Measurements from ENCODE around the gene ZNF593.

Gene ZNF593

GRCh38 chr1:26132128-26132833 lies 37.4 kb upstream of the ZNF593 start:
- Mint-ChIP-seq H3K4me3 (no peak overlapping the region), H3K27me3 (peaks cover 37 to 42% of the 10 kb centered on the region in 2 donors), H3K4me1 (ENCODE audit: low read depth in 2 of 2) (peaks cover 6 to 11% of the 10 kb centered on the region in 2 donors), H3K27ac (no peak overlapping the region), H3K36me3 (ENCODE audit: insufficient read depth) (no peaks in the 10 kb centered on the region), H3K9me3 (no peaks in the 10 kb centered on the region)
- no peak for ATAC-seq (replicated peaks)
- no peak for DNase-seq

- H3K4me3 Mint-ChIP-seq = no peak overlapping the region
- H3K36me3 Mint-ChIP-seq (ENCODE audit: insufficient read depth) = no peaks in the 10 kb centered on the region
- peaks cover 32 to 38% of the 10 kb centered on the region in 2 donors for H3K27me3 Mint-ChIP-seq
- H3K27ac Mint-ChIP-seq = no peak overlapping the region
- no peaks in the 10 kb centered on the region for H3K9me3 Mint-ChIP-seq
- DNase-seq = no peak
- H3K4me1 Mint-ChIP-seq (ENCODE audit: low read depth in 2 of 2) = peaks cover 2 to 6% of the 10 kb centered on the region in 2 donors
- ATAC-seq (replicated peaks) = no peak
Measured at GRCh38 chr1:26132834-26133167, 36.9 kb upstream of the ZNF593 start.

GRCh38 chr1:26134466-26134865 lies 35.2 kb upstream of the ZNF593 start:
- DNase-seq (no peak), ATAC-seq (replicated peaks) (no peak)
- peaks cover 0 to 3% of the 10 kb centered on the region in 2 donors for H3K4me1 Mint-ChIP-seq (ENCODE audit: low read depth in 2 of 2)
- H3K36me3 Mint-ChIP-seq (ENCODE audit: insufficient read depth) = no peaks in the 10 kb centered on the region
- peaks cover 18 to 22% of the 10 kb centered on the region in 2 donors for H3K27me3 Mint-ChIP-seq
- H3K9me3 Mint-ChIP-seq = no peaks in the 10 kb centered on the region
- no peak overlapping the region for H3K27ac Mint-ChIP-seq
- H3K4me3 Mint-ChIP-seq = no peak overlapping the region

GRCh38 chr1:26138974-26139558 lies 30.6 kb upstream of the ZNF593 start:
- H3K4me3 Mint-ChIP-seq = no peak overlapping the region
- ATAC-seq (replicated peaks) (no peak), DNase-seq (no peak)
- peaks cover 0 to 10% of the 10 kb centered on the region in 2 donors for H3K27me3 Mint-ChIP-seq
- H3K27ac Mint-ChIP-seq = no peak overlapping the region
- H3K9me3 Mint-ChIP-seq = no peaks in the 10 kb centered on the region
- H3K4me1 Mint-ChIP-seq (ENCODE audit: low read depth in 2 of 2) = peaks cover 0 to 3% of the 10 kb centered on the region in 2 donors
- no peaks in the 10 kb centered on the region for H3K36me3 Mint-ChIP-seq (ENCODE audit: insufficient read depth)

- ATAC-seq (replicated peaks) = no peak
- no peak overlapping the region for H3K4me3 Mint-ChIP-seq
- H3K27me3 Mint-ChIP-seq = peaks cover 8 to 27% of the 10 kb centered on the region in 2 donors
- no peak overlapping the region for H3K27ac Mint-ChIP-seq
- no peak for DNase-seq
- H3K36me3 Mint-ChIP-seq (ENCODE audit: insufficient read depth) = no peaks in the 10 kb centered on the region
- H3K4me1 Mint-ChIP-seq (ENCODE audit: low read depth in 2 of 2) = peaks cover 5% of the 10 kb centered on the region in 2 donors
- no peaks in the 10 kb centered on the region for H3K9me3 Mint-ChIP-seq
Measured at GRCh38 chr1:26142159-26142558, 27.5 kb upstream of the ZNF593 start.

GRCh38 chr1:26145041-26145959 lies 24.4 kb upstream of the ZNF593 start:
- peak; percentile 89 for ATAC-seq (replicated peaks)
- Mint-ChIP-seq H3K27ac (no peak overlapping the region), H3K36me3 (ENCODE audit: insufficient read depth) (no peaks in the 10 kb centered on the region), H3K9me3 (no peaks in the 10 kb centered on the region), H3K27me3 (peaks cover 10 to 44% of the 10 kb centered on the region in 2 donors), H3K4me3 (no peak overlapping the region), H3K4me1 (ENCODE audit: low read depth in 2 of 2) (peaks cover 2 to 5% of the 10 kb centered on the region in 2 donors)
- DNase-seq = peak; percentile 64 to 73 (median 67)

- Mint-ChIP-seq H3K27me3 (peaks cover 10 to 45% of the 10 kb centered on the region in 2 donors), H3K4me1 (ENCODE audit: low read depth in 2 of 2) (peaks cover 2 to 5% of the 10 kb centered on the region in 2 donors), H3K9me3 (no peaks in the 10 kb centered on the region), H3K36me3 (ENCODE audit: insufficient read depth) (no peaks in the 10 kb centered on the region), H3K4me3 (no peak overlapping the region), H3K27ac (no peak overlapping the region)
- DNase-seq = no peak
- ATAC-seq (replicated peaks) = no peak
Measured at GRCh38 chr1:26145960-26146294, 23.8 kb upstream of the ZNF593 start.

GRCh38 chr1:26148887-26149286 lies 20.8 kb upstream of the ZNF593 start:
- no peak overlapping the region for H3K27ac Mint-ChIP-seq
- H3K4me3 Mint-ChIP-seq = no peak overlapping the region
- H3K36me3 Mint-ChIP-seq (ENCODE audit: insufficient read depth) = no peaks in the 10 kb centered on the region
- H3K27me3 Mint-ChIP-seq = peaks cover 19 to 59% of the 10 kb centered on the region in 2 donors
- H3K9me3 Mint-ChIP-seq = no peaks in the 10 kb centered on the region
- DNase-seq (no peak), ATAC-seq (replicated peaks) (no peak)
- peaks cover 2 to 5% of the 10 kb centered on the region in 2 donors for H3K4me1 Mint-ChIP-seq (ENCODE audit: low read depth in 2 of 2)

GRCh38 chr1:26153966-26154532 lies 15.7 kb upstream of the ZNF593 start:
- Mint-ChIP-seq H3K4me1 (ENCODE audit: low read depth in 2 of 2) (peaks cover 0 to 3% of the 10 kb centered on the region in 2 donors), H3K27me3 (peaks cover 47 to 81% of the 10 kb centered on the region in 2 donors), H3K36me3 (ENCODE audit: insufficient read depth) (peaks cover 6% of the 10 kb centered on the region), H3K9me3 (no peaks in the 10 kb centered on the region), H3K4me3 (no peak overlapping the region), H3K27ac (no peak overlapping the region)
- DNase-seq = no peak
- ATAC-seq (replicated peaks) = no peak

GRCh38 chr1:26154750-26155149 lies 15.0 kb upstream of the ZNF593 start:
- peaks cover 0 to 3% of the 10 kb centered on the region in 2 donors for H3K4me1 Mint-ChIP-seq (ENCODE audit: low read depth in 2 of 2)
- DNase-seq (no peak), ATAC-seq (replicated peaks) (no peak)
- no peak overlapping the region for H3K27ac Mint-ChIP-seq
- H3K36me3 Mint-ChIP-seq (ENCODE audit: insufficient read depth) = peaks cover 8% of the 10 kb centered on the region
- no peaks in the 10 kb centered on the region for H3K9me3 Mint-ChIP-seq
- peaks cover 54 to 81% of the 10 kb centered on the region in 2 donors for H3K27me3 Mint-ChIP-seq
- no peak overlapping the region for H3K4me3 Mint-ChIP-seq

GRCh38 chr1:26155370-26156284 lies 14.1 kb upstream of the ZNF593 start:
- ATAC-seq (replicated peaks) = no peak
- H3K36me3 Mint-ChIP-seq (ENCODE audit: insufficient read depth) = peaks cover 8% of the 10 kb centered on the region
- peaks cover 56 to 79% of the 10 kb centered on the region in 2 donors for H3K27me3 Mint-ChIP-seq
- H3K9me3 Mint-ChIP-seq = no peaks in the 10 kb centered on the region
- no peak overlapping the region for H3K27ac Mint-ChIP-seq
- no peak overlapping the region for H3K4me3 Mint-ChIP-seq
- H3K4me1 Mint-ChIP-seq (ENCODE audit: low read depth in 2 of 2) = peaks cover 0 to 3% of the 10 kb centered on the region in 2 donors
- DNase-seq = no peak

- DNase-seq = no peak
- H3K4me1 Mint-ChIP-seq (ENCODE audit: low read depth in 2 of 2) = peaks cover 0 to 3% of the 10 kb centered on the region in 2 donors
- H3K9me3 Mint-ChIP-seq = no peaks in the 10 kb centered on the region
- H3K27me3 Mint-ChIP-seq = peaks cover 53 to 81% of the 10 kb centered on the region in 2 donors
- H3K4me3 Mint-ChIP-seq = no peak overlapping the region
- ATAC-seq (replicated peaks) = no peak
- peaks cover 8% of the 10 kb centered on the region for H3K36me3 Mint-ChIP-seq (ENCODE audit: insufficient read depth)
- no peak overlapping the region for H3K27ac Mint-ChIP-seq
Measured at GRCh38 chr1:26156285-26157038, 13.2 kb upstream of the ZNF593 start.
